BLaER1 treated with 17β-estradiol and CSF1 and Interleukin-3, amounts not matched to agents 10 nM and 100 nM (cell line): ENCODE data around the gene MATK.

Experiments used
- H3K27ac ChIP-seq, 11 experiments: shearing (Covaris generic); formaldehyde crosslinking; 2 replicates each; pipeline ENCODE4 v1.8.1; 2022
- H3K27me3 ChIP-seq, 11 experiments: shearing (Covaris generic); formaldehyde crosslinking; 2 replicates each; pipeline ENCODE4 v1.8.1; 2022
- H3K36me3 ChIP-seq, 11 experiments: shearing (Covaris generic); formaldehyde crosslinking; 2 replicates each; pipeline ENCODE4 v1.8.1; 2022
- H3K4me1 ChIP-seq, 10 experiments: shearing (Covaris generic); formaldehyde crosslinking; 2 replicates each; pipeline ENCODE4 v1.8.1; 2022
- H3K4me2 ChIP-seq, 11 experiments: shearing (Covaris generic); formaldehyde crosslinking; 2 replicates each; pipeline ENCODE4 v1.8.1; 2022
- H3K4me3 ChIP-seq, 10 experiments: shearing (Covaris generic); formaldehyde crosslinking; 2 replicates each; pipeline ENCODE4 v1.8.1; 2022
- H3K9ac ChIP-seq, 11 experiments: shearing (Covaris generic); formaldehyde crosslinking; 2 replicates each; pipeline ENCODE4 v1.8.1; 2022
- H3K9me3 ChIP-seq, 11 experiments: shearing (Covaris generic); formaldehyde crosslinking; replicated peaks in 1 of 11; 2 replicates each; pipeline ENCODE4 v1.8.1; 2022
- H4K20me1 ChIP-seq, 11 experiments: shearing (Covaris generic); formaldehyde crosslinking; 2 replicates each; pipeline ENCODE4 v1.8.1; 2022
- Cebpa-rat ChIP-seq, 11 experiments: shearing (Covaris generic); IDR thresholded peaks; 2 replicates each; pipeline ENCODE4 v1.8.1; 2022

MATK gene

GRCh38 chr19:3773814-3774515, 12.2 kb downstream of the MATK start:
- TF ChIP-seq Cebpa-rat (IDR thresholded peaks at IDR 0.05), result no peak
- Histone ChIP-seq H3K27me3 (no peaks in the 10 kb centered on the region), H3K4me1 (no peaks in the 10 kb centered on the region), H3K4me2 (no peak overlapping the region), H3K9ac (no peak overlapping the region), H3K4me3 (no peak overlapping the region), H3K27ac (no peak overlapping the region), H4K20me1 (peaks cover 0 to 17% (median 0%) of the 10 kb centered on the region in 11 experiments; a peak in 1 of 22 replicates), H3K36me3 (peaks cover 0 to 13% (median 8%) of the 10 kb centered on the region in 11 experiments; a peak in 9 of 22 replicates), H3K9me3 (peaks cover 0 to 21% (median 6%) of the 10 kb centered on the region in 11 experiments; a peak in 7 of 22 replicates)

- H3K27ac ChIP-seq, result no peak within 1 kb of the TSS
- no peak for TF ChIP-seq Cebpa-rat (IDR thresholded peaks at IDR 0.05)
- no peak within 1 kb of the TSS for H3K9ac ChIP-seq
- peaks cover 0 to 28% (median 0%) of the 10 kb centered on the region in 11 experiments; a peak in 1 of 22 replicates for H4K20me1 ChIP-seq
- peaks cover 11 to 32% (median 25%) of the 10 kb centered on the region in 11 experiments; a peak in 21 of 22 replicates for H3K36me3 ChIP-seq
- H3K4me2 ChIP-seq, result no peak within 1 kb of the TSS
- H3K4me3 ChIP-seq, result no peak within 1 kb of the TSS
- no peaks in the 10 kb centered on the region for H3K27me3 ChIP-seq
- peaks cover 0 to 14% (median 0%) of the 10 kb centered on the region in 10 experiments; a peak in 5 of 20 replicates for H3K4me1 ChIP-seq
- H3K9me3 ChIP-seq, result peaks cover 0 to under 1% (median 0%) of the 10 kb centered on the region in 11 experiments; a peak in 1 of 22 replicates
These were observed 14.2 kb downstream of the MATK start, which contains the start of gene RAX2 for GRCh38 chr19:3771906-3772455. TSS of gene RAX2 (minus strand) at chr19:3772228. CDS start at chr19:3771742, 486 bp downstream.

- no peak overlapping the region for H3K27ac ChIP-seq
- no peaks in the 10 kb centered on the region for H3K9me3 ChIP-seq
- H3K27me3 ChIP-seq, result no peaks in the 10 kb centered on the region
- peaks cover 15 to 39% (median 31%) of the 10 kb centered on the region in 11 experiments for H3K36me3 ChIP-seq
- no peak overlapping the region for H3K9ac ChIP-seq
- no peak overlapping the region for H3K4me3 ChIP-seq
- H4K20me1 ChIP-seq, result peaks cover 0 to 28% (median 0%) of the 10 kb centered on the region in 11 experiments; a peak in 1 of 22 replicates
- H3K4me2 ChIP-seq, result no peak overlapping the region
- peaks cover 0 to 22% (median 6%) of the 10 kb centered on the region in 10 experiments; a peak in 11 of 20 replicates for H3K4me1 ChIP-seq
- TF ChIP-seq Cebpa-rat (IDR thresholded peaks at IDR 0.05), result no peak
These were observed 14.9 kb downstream of the MATK start for GRCh38 chr19:3771000-3771905.

GRCh38 chr19:3770136-3770999, 15.8 kb downstream of the MATK start:
- Histone ChIP-seq H3K36me3 (peaks cover 16 to 47% (median 38%) of the 10 kb centered on the region in 11 experiments), H3K4me1 (peaks cover 0 to 29% (median 9%) of the 10 kb centered on the region in 10 experiments; a peak in 11 of 20 replicates), H3K9ac (no peak overlapping the region), H3K9me3 (no peaks in the 10 kb centered on the region), H3K4me2 (no peak overlapping the region), H3K4me3 (no peak overlapping the region), H4K20me1 (peaks cover 0 to 28% (median 0%) of the 10 kb centered on the region in 11 experiments; a peak in 1 of 22 replicates), H3K27ac (no peak overlapping the region; a peak in 1 of 22 replicates), H3K27me3 (no peaks in the 10 kb centered on the region)
- no peak for TF ChIP-seq Cebpa-rat (IDR thresholded peaks at IDR 0.05)

- Histone ChIP-seq H3K27me3 (no peaks in the 10 kb centered on the region), H3K4me2 (no peak overlapping the region), H3K4me3 (no peak overlapping the region), H3K36me3 (peaks cover 21 to 52% (median 44%) of the 10 kb centered on the region in 11 experiments), H3K9ac (no peak overlapping the region), H3K4me1 (peaks cover 0 to 35% (median 11%) of the 10 kb centered on the region in 10 experiments; a peak in 11 of 20 replicates), H3K9me3 (no peaks in the 10 kb centered on the region), H4K20me1 (peaks cover 0 to 28% (median 0%) of the 10 kb centered on the region in 11 experiments; a peak in 2 of 22 replicates), H3K27ac (no peak overlapping the region)
- TF ChIP-seq Cebpa-rat (IDR thresholded peaks at IDR 0.05), result no peak
These were observed 16.7 kb downstream of the MATK start for GRCh38 chr19:3769494-3769893.

GRCh38 chr19:3768748-3769099, 17.5 kb downstream of the MATK start:
- H3K27me3 ChIP-seq, result no peaks in the 10 kb centered on the region
- no peak overlapping the region for H3K4me3 ChIP-seq
- no peak for TF ChIP-seq Cebpa-rat (IDR thresholded peaks at IDR 0.05)
- no peak overlapping the region for H3K9ac ChIP-seq
- no peak overlapping the region for H3K4me2 ChIP-seq
- peaks cover 0 to 28% (median 0%) of the 10 kb centered on the region in 11 experiments; a peak in 2 of 22 replicates for H4K20me1 ChIP-seq
- no peaks in the 10 kb centered on the region for H3K9me3 ChIP-seq
- H3K4me1 ChIP-seq, result peaks cover under 1 to 43% (median 15%) of the 10 kb centered on the region in 10 experiments; a peak in 15 of 20 replicates
- H3K36me3 ChIP-seq, result peaks cover 21 to 52% (median 44%) of the 10 kb centered on the region in 11 experiments
- H3K27ac ChIP-seq, result no peak overlapping the region

- H3K27ac ChIP-seq, result 0 out of 22 replicates have a peak overlapping the region, but pooled peaks of 2 of the 11 experiments have one; percentile 3 to 62
- H3K4me3 ChIP-seq, result no peak overlapping the region
- H3K4me2 ChIP-seq, result no peak overlapping the region
- peaks cover 21 to 52% (median 44%) of the 10 kb centered on the region in 11 experiments for H3K36me3 ChIP-seq
- H4K20me1 ChIP-seq, result peaks cover 0 to 28% (median 0%) of the 10 kb centered on the region in 11 experiments; a peak in 2 of 22 replicates
- no peak overlapping the region for H3K9ac ChIP-seq
- H3K4me1 ChIP-seq, result peaks cover 6 to 49% (median 21%) of the 10 kb centered on the region in 10 experiments
- no peak for TF ChIP-seq Cebpa-rat (IDR thresholded peaks at IDR 0.05)
- no peaks in the 10 kb centered on the region for H3K27me3 ChIP-seq
- H3K9me3 ChIP-seq, result no peaks in the 10 kb centered on the region
These were observed 18.0 kb downstream of the MATK start for GRCh38 chr19:3768015-3768747.
